ENCODE measurements around the gene SLC6A11.

SLC6A11 gene

GRCh38 chr3:10957976-10958749 lies 142.1 kb downstream of the SLC6A11 start:
- peak; percentile 4 for DNase-seq

- DNase-seq = no peak
These were observed 144.2 kb downstream of the SLC6A11 start for GRCh38 chr3:10960255-10960654.

- no peak for DNase-seq
These were observed 145.9 kb downstream of the SLC6A11 start for GRCh38 chr3:10961921-10962320.

- no peak for DNase-seq
These were observed 146.5 kb downstream of the SLC6A11 start for GRCh38 chr3:10962481-10963036.

- DNase-seq = peak; percentile 23
These were observed 148.6 kb downstream of the SLC6A11 start for GRCh38 chr3:10964537-10965167.

- no peak for DNase-seq
These were observed 152.4 kb downstream of the SLC6A11 start for GRCh38 chr3:10968401-10968800.

- DNase-seq = no peak
These were observed 154.4 kb downstream of the SLC6A11 start for GRCh38 chr3:10970306-10970960.

GRCh38 chr3:10972072-10972782 lies 156.2 kb downstream of the SLC6A11 start:
- DNase-seq = no peak

GRCh38 chr3:10973046-10973595 lies 157.1 kb downstream of the SLC6A11 start:
- DNase-seq = no peak

GRCh38 chr3:10974131-10974530 lies 158.1 kb downstream of the SLC6A11 start:
- DNase-seq = no peak

GRCh38 chr3:10974746-10975375 lies 158.8 kb downstream of the SLC6A11 start:
- DNase-seq = no peak

GRCh38 chr3:10975695-10976234 lies 159.7 kb downstream of the SLC6A11 start:
- no peak for DNase-seq

- no peak for DNase-seq
These were observed 160.7 kb downstream of the SLC6A11 start for GRCh38 chr3:10976770-10977169.

GRCh38 chr3:10977892-10978510 lies 162.0 kb downstream of the SLC6A11 start:
- DNase-seq = peak; percentile 90

GRCh38 chr3:10978956-10979355 lies 162.9 kb downstream of the SLC6A11 start:
- no peak for DNase-seq

GRCh38 chr3:10980312-10980711 lies 164.3 kb downstream of the SLC6A11 start:
- DNase-seq = no peak

GRCh38 chr3:10981031-10981430 lies 165.0 kb downstream of the SLC6A11 start:
- no peak for DNase-seq

GRCh38 chr3:10981961-10982360 lies 165.9 kb downstream of the SLC6A11 start:
- peak; percentile 93 for DNase-seq

- peak; percentile 20 for DNase-seq
These were observed 166.8 kb downstream of the SLC6A11 start for GRCh38 chr3:10982782-10983181.

GRCh38 chr3:10983219-10983916 lies 167.3 kb downstream of the SLC6A11 start:
- peak; percentile 26 for DNase-seq
